ENCODE measurements around the gene IDE. TPM values are rescaled to one million over a fixed set of nuclear protein-coding genes. Genes with fewer than 3 reads are reported as not detected.
A peak's percentile ranks its signal among the peaks of the same experiment; 100 is the strongest.

Gene IDE
- total and polyA plus RNA-seq, 9 of the 15 experiments (the other 6 are each of a cell fraction or from before 2014, with no cell fraction given), result 10.2 to 50.6 (median 33.2) TPM

- TF ChIP-seq, protein P1, sequence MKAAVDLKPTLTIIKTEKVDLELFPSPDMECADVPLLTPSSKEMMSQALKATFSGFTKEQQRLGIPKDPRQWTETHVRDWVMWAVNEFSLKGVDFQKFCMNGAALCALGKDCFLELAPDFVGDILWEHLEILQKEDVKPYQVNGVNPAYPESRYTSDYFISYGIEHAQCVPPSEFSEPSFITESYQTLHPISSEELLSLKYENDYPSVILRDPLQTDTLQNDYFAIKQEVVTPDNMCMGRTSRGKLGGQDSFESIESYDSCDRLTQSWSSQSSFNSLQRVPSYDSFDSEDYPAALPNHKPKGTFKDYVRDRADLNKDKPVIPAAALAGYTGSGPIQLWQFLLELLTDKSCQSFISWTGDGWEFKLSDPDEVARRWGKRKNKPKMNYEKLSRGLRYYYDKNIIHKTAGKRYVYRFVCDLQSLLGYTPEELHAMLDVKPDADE (conservative IDR thresholded peaks at IDR 0.05; ENCODE audit: control insufficient read depth, low read depth, low read length), result peak; percentile 80; the same call in 1 of the 2 replicates
- 0 out of 2 replicates have a peak, but pooled peaks have one; percentile 28 for TF ChIP-seq ZBTB1 (CRISPR knock-in tag; IDR thresholded peaks at IDR 0.05; ENCODE audit: borderline replicate concordance, low read depth)
- no peak for TF ChIP-seq MCM2 (IDR thresholded peaks at IDR 0.05; ENCODE audit: low read depth)
- peak; percentile 60; the same call in 1 of the 2 replicates for TF ChIP-seq ZBED1 (IDR thresholded peaks at IDR 0.05)
- TF ChIP-seq ZNF444 (CRISPR knock-in tag; IDR thresholded peaks at IDR 0.05), result no peak
- peak in 1 of 2 experiments; percentile 66; a peak in 1 of 4 replicates for TF ChIP-seq RCOR1 (IDR thresholded peaks at IDR 0.05; ENCODE audit: borderline replicate concordance in 1 of 2, low read depth in 2 of 2, low read length in 2 of 2)
- peak; percentile 89 for TF ChIP-seq SUPT5H (IDR thresholded peaks at IDR 0.05)
- no peak for TF ChIP-seq ZNF3 (CRISPR knock-in tag; IDR thresholded peaks at IDR 0.05)
- TF ChIP-seq TRIM24 (IDR thresholded peaks at IDR 0.05), result peak in 1 of 2 experiments; percentile 33; a peak in 2 of 4 replicates
- TF ChIP-seq, protein P2, sequence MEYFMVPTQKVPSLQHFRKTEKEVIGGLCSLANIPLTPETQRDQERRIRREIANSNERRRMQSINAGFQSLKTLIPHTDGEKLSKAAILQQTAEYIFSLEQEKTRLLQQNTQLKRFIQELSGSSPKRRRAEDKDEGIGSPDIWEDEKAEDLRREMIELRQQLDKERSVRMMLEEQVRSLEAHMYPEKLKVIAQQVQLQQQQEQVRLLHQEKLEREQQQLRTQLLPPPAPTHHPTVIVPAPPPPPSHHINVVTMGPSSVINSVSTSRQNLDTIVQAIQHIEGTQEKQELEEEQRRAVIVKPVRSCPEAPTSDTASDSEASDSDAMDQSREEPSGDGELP (CRISPR knock-in tag; IDR thresholded peaks at IDR 0.05; ENCODE audit: borderline replicate concordance), result peak; percentile 71; the same call in 1 of the 2 replicates
- TF ChIP-seq RBBP5 (IDR thresholded peaks at IDR 0.05; ENCODE audit: borderline replicate concordance, insufficient read depth, low read length, poor library complexity, severe bottlenecking), result peak; percentile 60
- TF ChIP-seq ZBTB7A (IDR thresholded peaks at IDR 0.05; ENCODE audit: borderline replicate concordance, control insufficient read depth, low read depth, low read length), result peak; percentile 70
- no peak for TF ChIP-seq ZNF79 (CRISPR knock-in tag; IDR thresholded peaks at IDR 0.05; ENCODE audit: low read depth)
- peak; percentile 96 for TF ChIP-seq HNRNPLL (IDR thresholded peaks at IDR 0.05; ENCODE audit: low read depth, low read length, poor library complexity, severe bottlenecking)
- peak; percentile 56; the same call in 1 of the 2 replicates for TF ChIP-seq KLF13 (tag; IDR thresholded peaks at IDR 0.05; ENCODE audit: borderline replicate concordance, low read depth)
- no peak for TF ChIP-seq FOXA1 (IDR thresholded peaks at IDR 0.05; ENCODE audit: borderline replicate concordance)
- peak; percentile 56 for TF ChIP-seq TAF9B (IDR thresholded peaks at IDR 0.05; ENCODE audit: partially characterized antibody)
- no peak for TF ChIP-seq CREBBP (IDR thresholded peaks at IDR 0.05; ENCODE audit: low read depth, low read length)
- TF ChIP-seq NFIC (IDR thresholded peaks at IDR 0.05), result no peak
- 0 out of 2 replicates have a peak, but pooled peaks have one; percentile 55 for TF ChIP-seq ZNF12 (CRISPR knock-in tag; IDR thresholded peaks at IDR 0.05)
- TF ChIP-seq HCFC1 (IDR thresholded peaks at IDR 0.05; ENCODE audit: low read depth, low read length), result peak; percentile 41; the same call in 1 of the 2 replicates
- TF ChIP-seq KLF6 (CRISPR knock-in tag; IDR thresholded peaks at IDR 0.05; ENCODE audit: borderline replicate concordance), result no peak
- TF ChIP-seq ZNF143 (CRISPR knock-in tag; IDR thresholded peaks at IDR 0.05), result peak; percentile 81
- no peak for TF ChIP-seq ATF3 (IDR thresholded peaks at IDR 0.05)
- TF ChIP-seq ATF3 (CRISPR knock-in tag; conservative IDR thresholded peaks at IDR 0.05), result 0 out of 2 replicates have a peak, but pooled peaks have one; percentile 58
Measured at GRCh38 chr10:92592761-92593618, 19.1 kb upstream of the IDE start, which contains the start of gene KIF11 (continued).

Measured in K562 (cell line).